Spleen (tissue), 7 donors: ENCODE data around the gene EIF1AD.

Source experiments
- POLR2A ChIP-seq, 3 donors: fragments of 450-650 bp; IDR thresholded peaks; one replicate each; pipeline ENCODE4 v1.5.1; 2017; ENCODE audit warnings: antibody characterized with exemption in 3 of 3, mild to moderate bottlenecking in 1 of 3
- POLR2AphosphoS5 ChIP-seq, 3 donors: sonication (generic); formaldehyde crosslinking; IDR thresholded peaks; one replicate each; pipeline ENCODE4 v1.5.1; 2017; ENCODE audit warnings: antibody characterized with exemption in 3 of 3
- TF ChIP-seq, protein P1 (sequence below), 11 experiments: fragments of 200-600 bp in 7 of 11; fragments of 450-650 bp in 4 of 11; sonication (generic) in 4 of 11; IDR thresholded peaks in 8 of 11; conservative IDR thresholded peaks in 3 of 11; 1 replicate in 7 of 11; 2 replicates in 4 of 11; pipeline versions ENCODE4 v1.4.0 to v1.8.0; 2016 to 2021; ENCODE audit warnings: antibody characterized with exemption in 11 of 11, inconsistent platforms in 4 of 11, mild to moderate bottlenecking in 1 of 11
- donor health status: DM: no; HTN: no; CAD: no; lungs with moderate emphysema.
- donor health status: DM: no; HTN: no; CAD: no.
- donor health status: DM: no; HTN: no; CAD: no.

DNA sequence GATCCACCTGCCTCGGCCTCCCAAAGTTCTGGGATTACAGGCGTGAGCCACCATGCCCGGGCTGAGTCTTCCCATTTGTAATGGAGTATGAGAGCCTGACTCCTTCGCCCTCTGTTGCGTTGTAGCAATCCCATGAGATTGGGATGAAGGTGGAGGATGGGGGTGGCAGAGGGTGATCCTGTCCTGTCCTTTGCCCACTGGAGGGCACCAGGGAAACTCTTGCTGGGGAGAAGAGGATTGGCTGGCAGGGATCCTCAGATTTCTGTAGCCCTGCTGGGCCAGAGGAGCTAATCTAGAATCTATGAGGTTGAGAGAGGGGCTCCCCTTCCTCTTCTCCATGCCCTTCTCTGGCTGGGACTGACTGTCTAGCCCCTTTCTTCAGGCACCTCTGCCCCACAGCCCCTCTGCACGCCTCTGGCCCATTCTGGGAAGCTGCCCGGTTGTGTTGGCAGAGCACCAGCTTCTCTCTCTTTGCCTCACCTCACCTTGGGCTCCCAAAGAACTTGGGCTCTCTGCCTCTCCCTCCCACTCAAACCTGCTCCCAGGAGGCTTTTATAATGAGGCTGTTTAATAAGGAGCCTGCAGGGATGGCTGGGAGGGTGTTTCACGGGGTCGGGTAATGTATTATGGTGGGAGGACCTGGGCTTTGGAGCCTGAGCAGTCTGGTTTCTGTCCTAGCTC is 33.8 kb upstream of the EIF1AD start:
- TF ChIP-seq, protein P1, sequence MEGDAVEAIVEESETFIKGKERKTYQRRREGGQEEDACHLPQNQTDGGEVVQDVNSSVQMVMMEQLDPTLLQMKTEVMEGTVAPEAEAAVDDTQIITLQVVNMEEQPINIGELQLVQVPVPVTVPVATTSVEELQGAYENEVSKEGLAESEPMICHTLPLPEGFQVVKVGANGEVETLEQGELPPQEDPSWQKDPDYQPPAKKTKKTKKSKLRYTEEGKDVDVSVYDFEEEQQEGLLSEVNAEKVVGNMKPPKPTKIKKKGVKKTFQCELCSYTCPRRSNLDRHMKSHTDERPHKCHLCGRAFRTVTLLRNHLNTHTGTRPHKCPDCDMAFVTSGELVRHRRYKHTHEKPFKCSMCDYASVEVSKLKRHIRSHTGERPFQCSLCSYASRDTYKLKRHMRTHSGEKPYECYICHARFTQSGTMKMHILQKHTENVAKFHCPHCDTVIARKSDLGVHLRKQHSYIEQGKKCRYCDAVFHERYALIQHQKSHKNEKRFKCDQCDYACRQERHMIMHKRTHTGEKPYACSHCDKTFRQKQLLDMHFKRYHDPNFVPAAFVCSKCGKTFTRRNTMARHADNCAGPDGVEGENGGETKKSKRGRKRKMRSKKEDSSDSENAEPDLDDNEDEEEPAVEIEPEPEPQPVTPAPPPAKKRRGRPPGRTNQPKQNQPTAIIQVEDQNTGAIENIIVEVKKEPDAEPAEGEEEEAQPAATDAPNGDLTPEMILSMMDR (IDR thresholded peaks at IDR 0.05 in 8 of 11, conservative IDR thresholded peaks at IDR 0.05 in 3 of 11) = no peak
- TF ChIP-seq POLR2A (IDR thresholded peaks at IDR 0.05) = no peak
- TF ChIP-seq POLR2AphosphoS5 (IDR thresholded peaks at IDR 0.05) = no peak
